ENCODE data around the gene FBH1.

DNA sequence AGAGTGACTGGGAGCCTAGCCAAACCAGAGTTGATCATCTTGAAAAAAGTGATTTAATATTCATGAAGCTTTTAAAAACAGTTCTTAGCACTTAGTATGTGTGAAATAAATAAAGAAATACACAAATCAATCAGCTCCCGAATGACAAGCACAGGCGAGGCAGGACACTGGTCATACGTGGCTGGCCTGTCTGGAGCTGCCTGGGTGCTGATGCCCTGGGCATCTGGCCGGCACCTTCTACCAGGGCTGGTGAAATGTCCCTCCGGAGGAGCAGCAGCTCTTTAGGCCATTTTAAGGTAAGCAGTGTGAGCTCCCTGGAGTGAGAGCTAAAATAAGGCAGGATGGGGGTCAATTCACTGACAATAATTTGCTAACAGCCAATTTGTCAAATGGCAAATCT is 63.6 kb downstream of the FBH1 start:
- TF ChIP-seq POLR2A (IDR thresholded peaks at IDR 0.05; ENCODE audit: low read length) (no peak), GATA1 (IDR thresholded peaks at IDR 0.05; ENCODE audit: low read depth, low read length) (no peak)

Data from erythroblast (primary cell).